OCI-M2 (cell line): Measurements from ENCODE around the gene CCDC169.
A peak's percentile ranks its signal among the peaks of the same experiment; 100 is the strongest.
"Not testable (repeated sequence)": the region's sequence is repeated elsewhere in the genome, so short reads cannot be mapped to it uniquely, and the experiment has no call there.

Experiments used
- DNase-seq: peaks from one replicate; lab custom pipeline; 2025; ENCODE audit not compliant: unreplicated experiment; lab: John Stamatoyannopoulos, UW

The CCDC169 gene

GRCh38 chr13:36297366-36298338 lies at the start of gene CCDC169:
Gene CCDC169 (minus strand): TSS chr13:36297814. CDS start chr13:36297719, 95 bp downstream.
- DNase-seq = no peak

GRCh38 chr13:36346222-36347083 lies 48.8 kb upstream of the CCDC169 start, which contains the start of gene SPART:
Gene SPART (minus strand): TSS chr13:36346394. CDS start chr13:36335830, 10,564 bp downstream.
- DNase-seq = peak; percentile 83

GRCh38 chr13:36345438-36346221 lies 48.0 kb upstream of the CCDC169 start:
- DNase-seq = peak; percentile 13

- no peak for DNase-seq
Measured at GRCh38 chr13:36344886-36345437, 47.3 kb upstream of the CCDC169 start.

- DNase-seq = no peak
Measured at GRCh38 chr13:36344173-36344572, 46.6 kb upstream of the CCDC169 start.

- DNase-seq = no peak
Measured at GRCh38 chr13:36343766-36344165, 46.2 kb upstream of the CCDC169 start.

- DNase-seq = no peak
Measured at GRCh38 chr13:36342715-36343114, 45.1 kb upstream of the CCDC169 start.

GRCh38 chr13:36341718-36342117 lies 44.1 kb upstream of the CCDC169 start:
- DNase-seq = no peak

GRCh38 chr13:36339600-36340155 lies 42.1 kb upstream of the CCDC169 start:
- DNase-seq = no peak

- DNase-seq = no peak
Measured at GRCh38 chr13:36337938-36338641, 40.5 kb upstream of the CCDC169 start.

- DNase-seq = no peak
Measured at GRCh38 chr13:36332986-36333385, 35.4 kb upstream of the CCDC169 start.

GRCh38 chr13:36332255-36332654 lies 34.6 kb upstream of the CCDC169 start:
- not testable (repeated sequence) for DNase-seq

- no peak for DNase-seq
Measured at GRCh38 chr13:36331280-36331679, 33.7 kb upstream of the CCDC169 start.

GRCh38 chr13:36329361-36329760 lies 31.7 kb upstream of the CCDC169 start:
- DNase-seq = no peak

- no peak for DNase-seq
Measured at GRCh38 chr13:36328821-36329220, 31.2 kb upstream of the CCDC169 start.

GRCh38 chr13:36325912-36326311 lies 28.3 kb upstream of the CCDC169 start:
- no peak for DNase-seq

- DNase-seq = not testable (repeated sequence)
Measured at GRCh38 chr13:36324881-36325280, 27.3 kb upstream of the CCDC169 start.

- DNase-seq = no peak
Measured at GRCh38 chr13:36323951-36324566, 26.4 kb upstream of the CCDC169 start.

- DNase-seq = no peak
Measured at GRCh38 chr13:36323408-36323807, 25.8 kb upstream of the CCDC169 start.
